GM23338 (cell line): ENCODE measurements around the gene SLC10A2. TPM values are rescaled to one million over a fixed set of nuclear protein-coding genes. Genes with fewer than 3 reads are reported as not detected.

Experiments used
- ATAC-seq: fragments of 200-7000 bp; cut with Tn5 transposase; 3 replicates; pipeline ENCODE4 v1.9.1; 2020
- DNase-seq: peaks from one replicate; pipeline ENCODE4 v3.0.0-alpha.2; 2015; ENCODE audit warnings: low spot score
- H2AFZ ChIP-seq: fragments of 200-600 bp; sonication (generic); 2 replicates; pipeline ENCODE4 v1.8.0; 2016; ENCODE audit warnings: antibody characterized with exemption, mild to moderate bottlenecking, moderate library complexity
- H3F3A ChIP-seq: fragments of 200-600 bp; sonication (generic); replicated peaks from 2 replicates; pipeline ENCODE4 v1.8.0; 2017; ENCODE audit warnings: antibody characterized with exemption, mixed run types, low read depth
- H3K27ac ChIP-seq: fragments of 200-600 bp; sonication (generic); 2 replicates; pipeline ENCODE4 v1.6.1; 2016; ENCODE audit warnings: low read depth
- H3K27me3 ChIP-seq: fragments of 200-600 bp; sonication (generic); 2 replicates; pipeline ENCODE4 v1.8.0; 2016; ENCODE audit warnings: mild to moderate bottlenecking, mixed run types, moderate library complexity; ENCODE audit not compliant: insufficient read depth
- H3K36me3 ChIP-seq: fragments of 200-600 bp; sonication (generic); 2 replicates; pipeline ENCODE4 v1.8.0; 2016; ENCODE audit warnings: mild to moderate bottlenecking; ENCODE audit not compliant: insufficient read depth
- H3K4me1 ChIP-seq: fragments of 200-600 bp; sonication (generic); 2 replicates; pipeline ENCODE4 v1.8.0; 2016; ENCODE audit warnings: mild to moderate bottlenecking, moderate library complexity; ENCODE audit not compliant: insufficient read depth
- H3K4me2 ChIP-seq: fragments of 200-600 bp; sonication (generic); 2 replicates; pipeline ENCODE4 v1.7.1; 2017; ENCODE audit warnings: mixed run types
- H3K4me3 ChIP-seq: fragments of 200-600 bp; sonication (generic); 2 replicates; pipeline ENCODE4 v1.6.1; 2016; ENCODE audit warnings: mixed run types
- H3K79me2 ChIP-seq: fragments of 200-600 bp; sonication (generic); replicated peaks from 2 replicates; pipeline ENCODE4 v1.8.0; 2017; ENCODE audit warnings: mild to moderate bottlenecking; ENCODE audit not compliant: insufficient read depth
- H3K9me2 ChIP-seq: fragments of 200-600 bp; sonication (generic); 2 replicates; pipeline ENCODE4 v1.8.0; 2017; ENCODE audit not compliant: insufficient read depth
- H4K20me1 ChIP-seq: fragments of 200-600 bp; sonication (generic); replicated peaks from 2 replicates; pipeline ENCODE4 v1.8.0; 2017; ENCODE audit warnings: mild to moderate bottlenecking; ENCODE audit not compliant: insufficient read depth
- H3K27ac Mint-ChIP-seq: 2 replicates; pipeline ENCODE4 v1.8.0; 2020; ENCODE audit warnings: inconsistent platforms, mild to moderate bottlenecking, moderate library complexity, mixed read lengths
- H3K27me3 Mint-ChIP-seq: 3 replicates; pipeline ENCODE4 v1.8.0; 2022; ENCODE audit warnings: low read depth, mild to moderate bottlenecking, moderate library complexity, mixed read lengths, inconsistent platforms; ENCODE audit not compliant: insufficient read depth, poor library complexity
- H3K36me3 Mint-ChIP-seq: 3 replicates; pipeline ENCODE4 v1.8.0; 2021; ENCODE audit warnings: low read depth, mild to moderate bottlenecking, inconsistent platforms, moderate library complexity, mixed read lengths
- H3K4me1 Mint-ChIP-seq: 3 replicates; pipeline ENCODE4 v1.8.0; 2020; ENCODE audit warnings: mild to moderate bottlenecking, inconsistent platforms, mixed read lengths
- H3K4me3 Mint-ChIP-seq: 3 replicates; pipeline ENCODE4 v1.8.0; 2021; ENCODE audit warnings: moderate library complexity, mild to moderate bottlenecking, inconsistent platforms, mixed read lengths
- H3K9me3 Mint-ChIP-seq: 3 replicates; pipeline ENCODE4 v1.8.0; 2020; ENCODE audit warnings: moderate library complexity, mild to moderate bottlenecking, inconsistent platforms, mixed read lengths
- CREB1 ChIP-seq: fragments of 250-450 bp; sonication (Bioruptor Pico); IDR thresholded peaks from 2 replicates; pipeline ENCODE4 v1.5.0; 2020; ENCODE audit warnings: low read depth, mild to moderate bottlenecking, moderate library complexity
- CTCF ChIP-seq, 2 experiments: fragments of 200-600 bp in 1 of 2; sonication (generic) in 1 of 2; conservative IDR thresholded peaks; 2 replicates each; pipeline versions ENCODE4 v1.5.1 to v1.6.1; 2016 to 2017; ENCODE audit warnings: antibody characterized with exemption in 2 of 2, low read depth in 2 of 2, mild to moderate bottlenecking in 2 of 2, moderate library complexity in 1 of 2
- ETS1 ChIP-seq: IDR thresholded peaks from 2 replicates; pipeline ENCODE4 v1.6.1; 2016; ENCODE audit warnings: antibody characterized with exemption
- EZH2 ChIP-seq: fragments of 200-600 bp; sonication (generic); IDR thresholded peaks from one replicate; pipeline ENCODE4 v1.8.0; 2017; ENCODE audit warnings: antibody characterized with exemption, mild to moderate bottlenecking, low read depth; ENCODE audit not compliant: unreplicated experiment
- EZH2phosphoT487 ChIP-seq: fragments of 200-600 bp; sonication (generic); IDR thresholded peaks from one replicate; pipeline ENCODE4 v1.8.1; 2018; ENCODE audit warnings: antibody characterized with exemption; ENCODE audit not compliant: unreplicated experiment
- JUNB ChIP-seq: IDR thresholded peaks from one replicate; pipeline ENCODE4 v1.6.1; 2016; ENCODE audit warnings: antibody characterized with exemption; ENCODE audit not compliant: unreplicated experiment
- NANOG ChIP-seq: IDR thresholded peaks from 2 replicates; pipeline ENCODE4 v1.6.1; 2016; ENCODE audit warnings: antibody characterized with exemption, borderline replicate concordance
- POLR2AphosphoS5 ChIP-seq: IDR thresholded peaks from 2 replicates; pipeline ENCODE4 v1.6.1; 2016; ENCODE audit warnings: antibody characterized with exemption, low read depth
- REST ChIP-seq: IDR thresholded peaks from one replicate; pipeline ENCODE4 v1.6.1; 2018; ENCODE audit warnings: antibody characterized with exemption; ENCODE audit not compliant: unreplicated experiment
- STAT1 ChIP-seq: IDR thresholded peaks from one replicate; pipeline ENCODE4 v1.6.1; 2016; ENCODE audit warnings: antibody characterized with exemption; ENCODE audit not compliant: unreplicated experiment
- ZNF114 ChIP-seq: fragments of 250-450 bp; sonication (Bioruptor Pico); IDR thresholded peaks from 2 replicates; pipeline ENCODE4 v1.5.0; 2020; ENCODE audit warnings: mild to moderate bottlenecking, moderate library complexity
- ZNF331 ChIP-seq: fragments of 250-450 bp; sonication (Bioruptor Pico); IDR thresholded peaks from 2 replicates; pipeline ENCODE4 v1.5.0; 2020; ENCODE audit warnings: low read depth, mild to moderate bottlenecking, moderate library complexity
- ZNF462 ChIP-seq: fragments of 250-450 bp; sonication (Bioruptor Pico); IDR thresholded peaks from 2 replicates; pipeline ENCODE4 v1.5.0; 2020; ENCODE audit warnings: mild to moderate bottlenecking, moderate library complexity
- polyA plus RNA-seq: library from polyadenylated mRNA; unstranded; fragments of >200 nt; fragmentation: Nextera tagmentation; extraction: Ambion mirVana; gene quantifications from 2 replicates; pipeline ENCODE4 v1.2.1, GENCODE V29; 2016
- total RNA-seq: library from RNA; depleted of rRNA; stranded (reverse); fragments of >200 nt; shearing (Covaris generic); gene quantifications from 2 replicates; pipeline ENCODE4 v1.2.3, GENCODE V29; 2014

The SLC10A2 gene
- total and polyA plus RNA-seq, 2 experiments from 2014 or later = not detected

- no peaks in the 10 kb centered on the region for H3K9me3 Mint-ChIP-seq
Observed at GRCh38 chr13:103012646-103013045, 53.6 kb downstream of the SLC10A2 start.

More at GRCh38 chr13:103012646-103013045, 53.6 kb downstream of the SLC10A2 start:
- H3K9me2 ChIP-seq = 0 out of 2 replicates have a peak, but pooled peaks cover 10% of the 10 kb centered on the region
- H3F3A ChIP-seq = no peaks in the 10 kb centered on the region
- TF ChIP-seq NANOG (no peak), CTCF (conservative IDR thresholded peaks at IDR 0.05; ENCODE audit: low read depth in 2 of 2) (no peak), REST (no peak), STAT1 (no peak), EZH2phosphoT487 (no peak), ZNF331 (no peak), JUNB (no peak), CREB1 (CRISPR knock-in tag) (no peak), ETS1 (no peak), POLR2AphosphoS5 (no peak), EZH2 (no peak), ZNF114 (CRISPR knock-in tag) (no peak), ZNF462 (CRISPR knock-in tag) (no peak)
- no peak overlapping the region for H3K27ac ChIP-seq
- no peaks in the 10 kb centered on the region for H3K4me1 ChIP-seq
- ATAC-seq (no peak), DNase-seq (no peak)
- H3K79me2 ChIP-seq = no peaks in the 10 kb centered on the region
- Mint-ChIP-seq H3K27ac (no peak overlapping the region), H3K4me3 (no peak overlapping the region), H3K36me3 (no peaks in the 10 kb centered on the region), H3K4me1 (peaks cover 12% of the 10 kb centered on the region), H3K27me3 (no peaks in the 10 kb centered on the region)
- H2AFZ ChIP-seq = no peak overlapping the region
- no peak overlapping the region for H3K4me2 ChIP-seq
- H3K27me3 ChIP-seq = no peaks in the 10 kb centered on the region
- no peaks in the 10 kb centered on the region for H3K36me3 ChIP-seq
- H3K4me3 ChIP-seq = no peak overlapping the region
- H4K20me1 ChIP-seq = no peaks in the 10 kb centered on the region
